NCI-H524 (cell line): ENCODE results near the gene OGFOD2.

Experiments used
- DNase-seq, 2 experiments: peaks; one replicate each; lab custom pipeline; 2025; lab: John Stamatoyannopoulos, UW

OGFOD2 gene

GRCh38 chr12:122989225-122989839 lies 14.3 kb downstream of the OGFOD2 start:
- no peak for DNase-seq

GRCh38 chr12:122989874-122990419 lies 14.9 kb downstream of the OGFOD2 start:
- no peak for DNase-seq

GRCh38 chr12:122990561-122990960 lies 15.5 kb downstream of the OGFOD2 start:
- no peak for DNase-seq

GRCh38 chr12:122990961-122991622 lies 16.0 kb downstream of the OGFOD2 start:
- DNase-seq, result no peak

- DNase-seq, result no peak
These were observed 16.7 kb downstream of the OGFOD2 start for GRCh38 chr12:122991623-122992275.

- no peak for DNase-seq
These were observed 17.3 kb downstream of the OGFOD2 start for GRCh38 chr12:122992386-122992785.

GRCh38 chr12:122994140-122994675 lies 19.2 kb downstream of the OGFOD2 start:
- no peak for DNase-seq

- DNase-seq, result no peak
These were observed 19.9 kb downstream of the OGFOD2 start for GRCh38 chr12:122994781-122995502.

GRCh38 chr12:122995503-122996187 lies 20.6 kb downstream of the OGFOD2 start:
- DNase-seq, result no peak

- DNase-seq, result no peak
These were observed 21.2 kb downstream of the OGFOD2 start for GRCh38 chr12:122996188-122996601.

- DNase-seq, result no peak
These were observed 21.7 kb downstream of the OGFOD2 start for GRCh38 chr12:122996621-122997342.

GRCh38 chr12:122997343-122998250 lies 22.6 kb downstream of the OGFOD2 start:
- no peak for DNase-seq

GRCh38 chr12:122998316-122998715 lies 23.3 kb downstream of the OGFOD2 start:
- no peak for DNase-seq

- peak in 1 of 2 experiments; percentile 43 for DNase-seq
These were observed 24.3 kb downstream of the OGFOD2 start for GRCh38 chr12:122999196-122999946.

- DNase-seq, result no peak
These were observed 25.0 kb downstream of the OGFOD2 start for GRCh38 chr12:122999986-123000420.

- no peak for DNase-seq
These were observed 25.5 kb downstream of the OGFOD2 start for GRCh38 chr12:123000578-123000977.

GRCh38 chr12:123001464-123001863 lies 26.4 kb downstream of the OGFOD2 start:
- DNase-seq, result no peak

- no peak for DNase-seq
These were observed 28.2 kb downstream of the OGFOD2 start for GRCh38 chr12:123003257-123003656.

- DNase-seq, result no peak
These were observed 29.2 kb downstream of the OGFOD2 start for GRCh38 chr12:123004287-123004686.
